Measurements from ENCODE around the gene TIGD2.
A peak's percentile ranks its signal among the peaks of the same experiment; 100 is the strongest.

TIGD2 gene

DNA sequence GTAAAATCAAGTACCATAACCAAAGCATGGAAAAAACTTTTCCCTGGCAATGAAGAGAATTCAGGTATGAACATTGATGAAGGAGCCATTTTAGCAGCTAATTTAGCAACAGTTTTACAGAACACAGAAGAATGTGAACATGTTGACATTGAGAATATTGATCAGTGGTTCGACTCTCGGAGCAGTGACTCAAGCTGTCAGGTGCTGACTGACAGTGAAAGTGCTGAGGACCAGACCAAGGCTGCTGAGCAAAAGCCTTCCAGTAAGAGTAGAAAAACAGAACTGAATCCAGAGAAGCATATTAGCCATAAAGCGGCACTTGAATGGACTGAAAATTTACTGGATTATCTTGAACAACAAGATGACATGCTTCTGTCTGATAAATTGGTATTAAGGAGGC lies 2.8 kb downstream of the TIGD2 start:
- Histone ChIP-seq H3K4me3 (ENCODE audit: severe bottlenecking) (no peak overlapping the region), H3K9me3 (ENCODE audit: severe bottlenecking) (no peaks in the 10 kb centered on the region), H3K27ac (ENCODE audit: poor library complexity, severe bottlenecking) (no peak overlapping the region), H3K36me3 (ENCODE audit: low read depth) (peaks cover 16% of the 10 kb centered on the region), H3K4me1 (ENCODE audit: insufficient read depth, poor library complexity, severe bottlenecking) (peaks cover 8% of the 10 kb centered on the region), H3K27me3 (ENCODE audit: insufficient read depth, poor library complexity, severe bottlenecking) (peaks cover 12% of the 10 kb centered on the region)
- no peak for DNase-seq (ENCODE audit: low spot score)
- TF ChIP-seq, protein P1, sequence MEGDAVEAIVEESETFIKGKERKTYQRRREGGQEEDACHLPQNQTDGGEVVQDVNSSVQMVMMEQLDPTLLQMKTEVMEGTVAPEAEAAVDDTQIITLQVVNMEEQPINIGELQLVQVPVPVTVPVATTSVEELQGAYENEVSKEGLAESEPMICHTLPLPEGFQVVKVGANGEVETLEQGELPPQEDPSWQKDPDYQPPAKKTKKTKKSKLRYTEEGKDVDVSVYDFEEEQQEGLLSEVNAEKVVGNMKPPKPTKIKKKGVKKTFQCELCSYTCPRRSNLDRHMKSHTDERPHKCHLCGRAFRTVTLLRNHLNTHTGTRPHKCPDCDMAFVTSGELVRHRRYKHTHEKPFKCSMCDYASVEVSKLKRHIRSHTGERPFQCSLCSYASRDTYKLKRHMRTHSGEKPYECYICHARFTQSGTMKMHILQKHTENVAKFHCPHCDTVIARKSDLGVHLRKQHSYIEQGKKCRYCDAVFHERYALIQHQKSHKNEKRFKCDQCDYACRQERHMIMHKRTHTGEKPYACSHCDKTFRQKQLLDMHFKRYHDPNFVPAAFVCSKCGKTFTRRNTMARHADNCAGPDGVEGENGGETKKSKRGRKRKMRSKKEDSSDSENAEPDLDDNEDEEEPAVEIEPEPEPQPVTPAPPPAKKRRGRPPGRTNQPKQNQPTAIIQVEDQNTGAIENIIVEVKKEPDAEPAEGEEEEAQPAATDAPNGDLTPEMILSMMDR (IDR thresholded peaks at IDR 0.05; ENCODE audit: poor library complexity, severe bottlenecking): no peak
- ATAC-seq (ENCODE audit: low read depth): no peak

DNA sequence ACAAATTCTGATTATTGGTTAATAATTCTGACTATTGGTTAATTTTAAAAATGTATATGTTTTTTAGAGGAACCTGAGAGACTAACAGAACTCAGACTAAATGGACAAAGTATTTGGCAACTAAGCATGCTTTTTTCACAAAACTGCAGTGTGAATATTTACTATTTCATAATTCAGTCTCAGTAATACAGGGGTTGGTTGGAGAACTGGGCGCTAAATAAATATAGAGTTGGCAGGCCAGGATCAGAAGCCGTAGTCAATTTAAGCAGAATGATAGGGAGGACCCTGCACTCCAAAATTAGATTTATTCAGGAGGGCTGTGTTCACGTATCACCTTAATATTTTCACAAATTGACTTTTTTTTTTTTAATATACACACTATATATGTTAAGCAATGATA lies 5.8 kb downstream of the TIGD2 start:
- Histone ChIP-seq H3K27ac (ENCODE audit: poor library complexity, severe bottlenecking) (no peak overlapping the region), H3K36me3 (ENCODE audit: low read depth) (peaks cover 16% of the 10 kb centered on the region), H3K27me3 (ENCODE audit: insufficient read depth, poor library complexity, severe bottlenecking) (no peaks in the 10 kb centered on the region), H3K4me1 (ENCODE audit: insufficient read depth, poor library complexity, severe bottlenecking) (peaks cover 12% of the 10 kb centered on the region), H3K9me3 (ENCODE audit: severe bottlenecking) (no peaks in the 10 kb centered on the region), H3K4me3 (ENCODE audit: severe bottlenecking) (no peak overlapping the region)
- ATAC-seq (ENCODE audit: low read depth): no peak
- TF ChIP-seq, protein P1 (IDR thresholded peaks at IDR 0.05; ENCODE audit: poor library complexity, severe bottlenecking): no peak
- no peak for DNase-seq (ENCODE audit: low spot score)

DNA sequence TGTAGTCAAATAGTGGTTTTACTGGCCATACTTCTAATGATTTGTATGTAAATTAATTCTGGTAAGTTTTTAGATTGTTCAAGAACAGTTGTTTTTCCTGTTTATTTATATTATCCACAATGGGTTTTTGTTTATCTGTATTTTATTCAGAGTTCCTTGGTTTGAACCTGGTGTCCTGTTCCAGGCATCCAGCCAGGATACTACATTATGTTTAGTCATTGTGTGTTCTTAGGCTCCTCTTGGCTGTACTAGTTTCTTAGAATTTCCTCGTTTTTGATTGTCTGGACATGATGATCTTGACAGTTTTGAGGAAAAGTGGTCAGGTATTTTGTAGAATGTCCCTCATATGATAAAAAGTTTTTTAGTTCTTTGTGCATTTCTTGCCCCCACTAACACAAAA lies 7.8 kb downstream of the TIGD2 start:
- TF ChIP-seq, protein P1 (IDR thresholded peaks at IDR 0.05; ENCODE audit: poor library complexity, severe bottlenecking): no peak
- no peak for ATAC-seq (ENCODE audit: low read depth)
- Histone ChIP-seq H3K36me3 (ENCODE audit: low read depth) (no peaks in the 10 kb centered on the region), H3K27ac (ENCODE audit: poor library complexity, severe bottlenecking) (no peak overlapping the region), H3K4me1 (ENCODE audit: insufficient read depth, poor library complexity, severe bottlenecking) (peaks cover 11% of the 10 kb centered on the region), H3K9me3 (ENCODE audit: severe bottlenecking) (no peaks in the 10 kb centered on the region), H3K4me3 (ENCODE audit: severe bottlenecking) (no peak overlapping the region), H3K27me3 (ENCODE audit: insufficient read depth, poor library complexity, severe bottlenecking) (no peaks in the 10 kb centered on the region)
- no peak for DNase-seq (ENCODE audit: low spot score)

DNA sequence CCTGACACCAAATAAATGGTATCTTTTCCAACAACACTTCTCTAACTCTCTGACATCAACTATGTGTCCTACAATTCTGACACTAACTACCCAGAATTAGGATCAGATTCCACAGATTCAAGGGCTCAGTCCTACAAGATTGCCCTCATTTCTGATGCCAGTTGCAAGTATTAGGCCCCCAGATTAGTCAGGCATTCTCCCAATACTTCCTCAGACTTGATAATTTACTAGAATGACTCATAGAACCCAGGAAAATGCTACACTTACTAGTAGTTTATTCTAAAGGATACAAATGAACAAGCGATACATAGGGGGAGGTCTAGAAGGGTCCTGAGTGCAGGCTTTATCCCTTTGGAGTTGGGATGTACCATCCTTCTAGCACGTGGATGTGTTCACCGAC lies 8.5 kb downstream of the TIGD2 start:
- H3K4me1 ChIP-seq (ENCODE audit: insufficient read depth, poor library complexity, severe bottlenecking): peaks cover 11% of the 10 kb centered on the region
- H3K27ac ChIP-seq (ENCODE audit: poor library complexity, severe bottlenecking): no peak overlapping the region
- H3K27me3 ChIP-seq (ENCODE audit: insufficient read depth, poor library complexity, severe bottlenecking): no peaks in the 10 kb centered on the region
- DNase-seq (ENCODE audit: low spot score) (no peak), ATAC-seq (ENCODE audit: low read depth) (0 out of 3 replicates have a peak, but pooled peaks have one; percentile 32)
- TF ChIP-seq, protein P1 (IDR thresholded peaks at IDR 0.05; ENCODE audit: poor library complexity, severe bottlenecking): no peak
- H3K4me3 ChIP-seq (ENCODE audit: severe bottlenecking): no peak overlapping the region
- no peaks in the 10 kb centered on the region for H3K9me3 ChIP-seq (ENCODE audit: severe bottlenecking)
- H3K36me3 ChIP-seq (ENCODE audit: low read depth): no peaks in the 10 kb centered on the region

DNA sequence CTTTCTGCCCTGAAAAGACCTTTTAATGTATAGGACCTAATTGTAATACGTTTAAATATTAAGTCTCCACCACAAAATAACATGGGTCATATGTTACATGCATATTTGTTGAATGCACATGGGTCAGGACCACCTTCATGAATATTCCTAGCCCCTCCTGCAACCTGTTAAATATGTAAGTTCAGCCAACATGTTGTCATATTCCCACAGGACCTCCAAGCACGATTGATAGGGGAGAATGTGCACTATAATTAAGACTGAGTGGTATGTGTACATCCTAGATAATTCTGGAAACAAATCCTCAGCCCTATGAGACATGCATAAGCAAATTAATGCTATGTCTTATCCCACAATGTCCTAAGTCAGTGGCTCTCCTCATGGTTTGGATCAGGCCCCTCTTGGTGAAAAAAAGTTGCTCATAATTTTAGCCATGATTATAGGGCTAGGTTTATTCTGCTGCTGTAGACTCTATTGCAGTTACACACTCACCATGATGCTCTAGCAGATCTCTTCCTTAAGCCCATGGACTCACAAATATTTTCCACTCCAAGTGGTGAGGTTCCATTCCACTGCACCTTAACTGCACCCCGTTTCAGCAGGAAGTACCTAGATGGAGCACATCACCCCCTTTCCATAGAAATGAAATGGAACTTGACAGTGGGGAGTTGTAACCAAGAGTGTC lies 10.2 kb downstream of the TIGD2 start:
- no peak overlapping the region for H3K4me3 ChIP-seq (ENCODE audit: severe bottlenecking)

More for the DNA sequence above, 10.2 kb downstream of the TIGD2 start:
- peaks cover 11% of the 10 kb centered on the region for H3K4me1 ChIP-seq (ENCODE audit: insufficient read depth, poor library complexity, severe bottlenecking)
- ATAC-seq (ENCODE audit: low read depth) (no peak), DNase-seq (ENCODE audit: low spot score) (no peak)
- H3K36me3 ChIP-seq (ENCODE audit: low read depth): no peaks in the 10 kb centered on the region
- no peaks in the 10 kb centered on the region for H3K27me3 ChIP-seq (ENCODE audit: insufficient read depth, poor library complexity, severe bottlenecking)
- H3K27ac ChIP-seq (ENCODE audit: poor library complexity, severe bottlenecking): no peak overlapping the region
- TF ChIP-seq, protein P1 (IDR thresholded peaks at IDR 0.05; ENCODE audit: poor library complexity, severe bottlenecking): no peak
- no peaks in the 10 kb centered on the region for H3K9me3 ChIP-seq (ENCODE audit: severe bottlenecking)
